GM18517 (cell line): ENCODE measurements around the gene GRHL3.

Experiments
- ATAC-seq: cut with Tn5 transposase; IDR thresholded peaks from one replicate; pipeline ENCODE4 v1.9.1; 2021; ENCODE audit warnings: mild to moderate bottlenecking, moderate library complexity; ENCODE audit not compliant: unreplicated experiment

The GRHL3 gene

GRCh38 chr1:24366707-24367106, 47.5 kb downstream of the GRHL3 start:
- ATAC-seq, result no peak

GRCh38 chr1:24369199-24369598, 50.0 kb downstream of the GRHL3 start:
- ATAC-seq, result no peak

- ATAC-seq, result no peak
Measured at GRCh38 chr1:24369801-24370200, 50.6 kb downstream of the GRHL3 start.

GRCh38 chr1:24373044-24373443, 53.9 kb downstream of the GRHL3 start:
- ATAC-seq, result no peak

GRCh38 chr1:24373710-24374109, 54.6 kb downstream of the GRHL3 start:
- no peak for ATAC-seq

- ATAC-seq, result no peak
Measured at GRCh38 chr1:24374891-24375786, 56.0 kb downstream of the GRHL3 start.

- ATAC-seq, result no peak
Measured at GRCh38 chr1:24379733-24380315, 60.7 kb downstream of the GRHL3 start.

GRCh38 chr1:24380508-24380907, 61.4 kb downstream of the GRHL3 start:
- no peak for ATAC-seq

GRCh38 chr1:24381256-24381655, 62.1 kb downstream of the GRHL3 start:
- no peak for ATAC-seq

- no peak for ATAC-seq
Measured at GRCh38 chr1:24382165-24382577, 63.0 kb downstream of the GRHL3 start.

GRCh38 chr1:24383381-24383940, 64.3 kb downstream of the GRHL3 start:
- no peak for ATAC-seq

GRCh38 chr1:24384251-24385090, 65.3 kb downstream of the GRHL3 start:
- peak; percentile 57 for ATAC-seq

- ATAC-seq, result no peak
Measured at GRCh38 chr1:24385160-24385940, 66.2 kb downstream of the GRHL3 start.

- ATAC-seq, result no peak
Measured at GRCh38 chr1:24386241-24386640, 67.1 kb downstream of the GRHL3 start.

GRCh38 chr1:24386931-24387330, 67.8 kb downstream of the GRHL3 start:
- ATAC-seq, result no peak

GRCh38 chr1:24387636-24388175, 68.5 kb downstream of the GRHL3 start:
- ATAC-seq, result no peak

GRCh38 chr1:24388331-24388885, 69.3 kb downstream of the GRHL3 start:
- ATAC-seq, result no peak

GRCh38 chr1:24389231-24389678, 70.1 kb downstream of the GRHL3 start:
- no peak for ATAC-seq

- no peak for ATAC-seq
Measured at GRCh38 chr1:24390924-24391782, 72.0 kb downstream of the GRHL3 start.
